GM21381 (cell line): ENCODE results near the gene BTBD9.
"Not testable (repeated sequence)": the region's sequence is repeated elsewhere in the genome, so short reads cannot be mapped to it uniquely, and the experiment has no call there.

Source experiments
- ATAC-seq: cut with Tn5 transposase; IDR thresholded peaks from one replicate; pipeline ENCODE4 v1.9.1; 2021; ENCODE audit warnings: mild to moderate bottlenecking, moderate library complexity; ENCODE audit not compliant: unreplicated experiment

The BTBD9 gene

GRCh38 chr6:38134704-38135088, 505.0 kb downstream of the BTBD9 start:
- no peak for ATAC-seq

- ATAC-seq, result no peak
Observed at GRCh38 chr6:38133932-38134703, 505.6 kb downstream of the BTBD9 start.

- ATAC-seq, result no peak
Observed at GRCh38 chr6:38131527-38131965, 508.2 kb downstream of the BTBD9 start.

GRCh38 chr6:38127284-38127683, 512.4 kb downstream of the BTBD9 start:
- no peak for ATAC-seq

- ATAC-seq, result not testable (repeated sequence)
Observed at GRCh38 chr6:38124224-38124926, 515.4 kb downstream of the BTBD9 start.

DNA sequence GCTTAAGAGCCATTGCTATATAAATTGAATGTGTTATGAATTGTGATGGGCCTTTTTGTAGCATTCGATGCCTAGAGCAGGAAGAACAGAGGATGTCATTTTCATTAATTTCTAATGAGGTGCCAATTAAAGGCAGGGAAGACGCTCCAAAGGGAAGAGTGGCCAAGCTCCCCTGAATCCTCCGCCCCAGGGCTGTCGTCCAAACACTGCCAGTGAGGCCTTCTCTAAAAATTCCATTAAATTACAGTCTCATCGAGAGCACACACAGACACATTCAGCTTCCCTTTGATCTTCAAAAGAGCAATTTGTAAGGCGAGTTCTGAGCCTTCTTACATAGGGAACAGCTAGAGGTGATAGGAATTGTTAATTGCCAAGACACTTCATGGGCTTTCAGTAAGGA, 520.2 kb downstream of the BTBD9 start:
- no peak for ATAC-seq

- ATAC-seq, result no peak
Observed at GRCh38 chr6:38118791-38119365, 520.9 kb downstream of the BTBD9 start.
